ENCODE results near the gene SNRPB2. TPM values are rescaled to one million over a fixed set of nuclear protein-coding genes. Genes with fewer than 3 reads are reported as not detected.

The SNRPB2 gene
- polyA plus RNA-seq, 1 donor from 2014 or later, result 302 TPM

DNA sequence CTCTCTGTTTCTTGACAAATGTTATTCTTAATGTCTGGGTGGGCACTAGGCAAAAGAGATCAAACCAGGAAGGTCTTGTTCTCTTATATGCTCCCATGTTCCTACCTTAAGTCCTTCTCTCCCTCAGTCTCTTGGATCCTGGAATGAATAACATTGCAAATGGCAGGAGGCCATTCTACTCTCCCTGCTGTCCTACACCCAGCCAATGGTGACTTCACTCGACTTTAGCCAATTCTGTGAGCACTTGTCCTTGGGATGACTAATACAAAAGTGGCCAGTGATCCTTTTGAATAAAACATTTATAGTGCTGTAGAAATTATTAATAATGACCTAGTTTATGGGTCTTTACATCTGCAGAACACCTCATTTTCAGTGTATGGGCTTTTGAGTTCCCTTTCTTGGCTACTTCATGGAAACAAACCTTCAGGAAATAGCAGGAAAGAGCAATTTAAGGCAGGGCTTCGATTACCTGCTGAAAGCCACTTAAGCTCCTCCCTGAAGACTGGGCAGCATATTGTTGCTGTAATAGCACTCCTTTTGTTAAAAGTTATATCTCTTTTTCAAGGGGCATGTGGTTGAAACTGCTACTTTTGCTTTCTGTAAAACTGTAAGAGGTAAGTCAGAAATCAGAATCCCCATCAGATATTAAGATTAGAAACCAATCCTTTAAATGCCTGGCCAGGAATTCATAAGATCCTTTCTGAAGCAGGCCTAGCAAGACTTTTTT, 28.8 kb downstream of the SNRPB2 start:
- no peak overlapping the region for H3K4me3 ChIP-seq (ENCODE audit: low read length)
- no peaks in the 10 kb centered on the region for H3K79me2 ChIP-seq (replicated peaks; ENCODE audit: insufficient read depth, low read length)
- H3K27me3 ChIP-seq (ENCODE audit: insufficient read depth, low read depth, low read length), result no peaks in the 10 kb centered on the region
- no peaks in the 10 kb centered on the region for H3K36me3 ChIP-seq (ENCODE audit: insufficient read depth, low read length)
- no peak overlapping the region for H3K9ac ChIP-seq (ENCODE audit: low read length)
- H3K4me2 ChIP-seq (ENCODE audit: low read length), result no peak overlapping the region
- no peaks in the 10 kb centered on the region for H3F3A ChIP-seq (ENCODE audit: insufficient read depth, low read length, poor library complexity, severe bottlenecking)
- H4K20me1 ChIP-seq (ENCODE audit: insufficient read depth), result no peaks in the 10 kb centered on the region
- no peaks in the 10 kb centered on the region for H3K9me3 ChIP-seq (ENCODE audit: low read length)
- no peaks in the 10 kb centered on the region for H3K9me2 ChIP-seq (ENCODE audit: insufficient read depth, low read length)
- TF ChIP-seq MXI1 (conservative IDR thresholded peaks at IDR 0.05; ENCODE audit: poor library complexity, severe bottlenecking) (no peak), EP300 (conservative IDR thresholded peaks at IDR 0.05; ENCODE audit: poor library complexity, severe bottlenecking) (no peak), RAD21 (conservative IDR thresholded peaks at IDR 0.05) (no peak), POLR2AphosphoS5 (IDR thresholded peaks at IDR 0.05) (no peak), TAF1 (IDR thresholded peaks at IDR 0.05; ENCODE audit: low read depth) (no peak), SMC3 (conservative IDR thresholded peaks at IDR 0.05; ENCODE audit: poor library complexity) (no peak), EZH2 (IDR thresholded peaks at IDR 0.05; ENCODE audit: borderline replicate concordance, insufficient read depth, low read length, poor library complexity, severe bottlenecking) (no peak)
- TF ChIP-seq, protein P1, sequence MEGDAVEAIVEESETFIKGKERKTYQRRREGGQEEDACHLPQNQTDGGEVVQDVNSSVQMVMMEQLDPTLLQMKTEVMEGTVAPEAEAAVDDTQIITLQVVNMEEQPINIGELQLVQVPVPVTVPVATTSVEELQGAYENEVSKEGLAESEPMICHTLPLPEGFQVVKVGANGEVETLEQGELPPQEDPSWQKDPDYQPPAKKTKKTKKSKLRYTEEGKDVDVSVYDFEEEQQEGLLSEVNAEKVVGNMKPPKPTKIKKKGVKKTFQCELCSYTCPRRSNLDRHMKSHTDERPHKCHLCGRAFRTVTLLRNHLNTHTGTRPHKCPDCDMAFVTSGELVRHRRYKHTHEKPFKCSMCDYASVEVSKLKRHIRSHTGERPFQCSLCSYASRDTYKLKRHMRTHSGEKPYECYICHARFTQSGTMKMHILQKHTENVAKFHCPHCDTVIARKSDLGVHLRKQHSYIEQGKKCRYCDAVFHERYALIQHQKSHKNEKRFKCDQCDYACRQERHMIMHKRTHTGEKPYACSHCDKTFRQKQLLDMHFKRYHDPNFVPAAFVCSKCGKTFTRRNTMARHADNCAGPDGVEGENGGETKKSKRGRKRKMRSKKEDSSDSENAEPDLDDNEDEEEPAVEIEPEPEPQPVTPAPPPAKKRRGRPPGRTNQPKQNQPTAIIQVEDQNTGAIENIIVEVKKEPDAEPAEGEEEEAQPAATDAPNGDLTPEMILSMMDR (IDR thresholded peaks at IDR 0.05; ENCODE audit: poor library complexity, severe bottlenecking), result no peak
- TF ChIP-seq, protein P2, sequence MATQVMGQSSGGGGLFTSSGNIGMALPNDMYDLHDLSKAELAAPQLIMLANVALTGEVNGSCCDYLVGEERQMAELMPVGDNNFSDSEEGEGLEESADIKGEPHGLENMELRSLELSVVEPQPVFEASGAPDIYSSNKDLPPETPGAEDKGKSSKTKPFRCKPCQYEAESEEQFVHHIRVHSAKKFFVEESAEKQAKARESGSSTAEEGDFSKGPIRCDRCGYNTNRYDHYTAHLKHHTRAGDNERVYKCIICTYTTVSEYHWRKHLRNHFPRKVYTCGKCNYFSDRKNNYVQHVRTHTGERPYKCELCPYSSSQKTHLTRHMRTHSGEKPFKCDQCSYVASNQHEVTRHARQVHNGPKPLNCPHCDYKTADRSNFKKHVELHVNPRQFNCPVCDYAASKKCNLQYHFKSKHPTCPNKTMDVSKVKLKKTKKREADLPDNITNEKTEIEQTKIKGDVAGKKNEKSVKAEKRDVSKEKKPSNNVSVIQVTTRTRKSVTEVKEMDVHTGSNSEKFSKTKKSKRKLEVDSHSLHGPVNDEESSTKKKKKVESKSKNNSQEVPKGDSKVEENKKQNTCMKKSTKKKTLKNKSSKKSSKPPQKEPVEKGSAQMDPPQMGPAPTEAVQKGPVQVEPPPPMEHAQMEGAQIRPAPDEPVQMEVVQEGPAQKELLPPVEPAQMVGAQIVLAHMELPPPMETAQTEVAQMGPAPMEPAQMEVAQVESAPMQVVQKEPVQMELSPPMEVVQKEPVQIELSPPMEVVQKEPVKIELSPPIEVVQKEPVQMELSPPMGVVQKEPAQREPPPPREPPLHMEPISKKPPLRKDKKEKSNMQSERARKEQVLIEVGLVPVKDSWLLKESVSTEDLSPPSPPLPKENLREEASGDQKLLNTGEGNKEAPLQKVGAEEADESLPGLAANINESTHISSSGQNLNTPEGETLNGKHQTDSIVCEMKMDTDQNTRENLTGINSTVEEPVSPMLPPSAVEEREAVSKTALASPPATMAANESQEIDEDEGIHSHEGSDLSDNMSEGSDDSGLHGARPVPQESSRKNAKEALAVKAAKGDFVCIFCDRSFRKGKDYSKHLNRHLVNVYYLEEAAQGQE (IDR thresholded peaks at IDR 0.05; ENCODE audit: borderline replicate concordance), result no peak
- H3K27ac ChIP-seq (ENCODE audit: low read length), result no peak overlapping the region
- no peak overlapping the region for H2AFZ ChIP-seq (ENCODE audit: low read depth, low read length)

DNA sequence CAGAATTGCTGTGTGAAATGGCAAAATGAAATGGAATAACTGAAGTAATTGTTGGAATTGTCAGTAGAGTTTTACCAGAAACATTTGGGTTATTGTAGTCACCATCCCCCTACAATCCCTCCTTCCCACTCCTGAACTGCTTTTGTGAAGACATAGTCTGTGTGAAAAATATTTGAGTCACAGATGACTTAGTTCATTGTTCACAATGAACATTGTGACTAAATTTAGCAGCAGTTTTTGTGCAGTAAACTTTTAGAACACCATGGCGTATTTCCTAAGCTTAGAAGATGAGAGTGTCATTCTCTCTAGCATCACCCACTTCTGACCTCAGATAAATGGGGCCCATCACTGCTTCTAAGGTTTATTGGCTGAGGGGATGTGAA, 29.3 kb downstream of the SNRPB2 start:
- H3K4me3 ChIP-seq (ENCODE audit: low read length), result no peak overlapping the region
- no peaks in the 10 kb centered on the region for H3K9me2 ChIP-seq (ENCODE audit: insufficient read depth, low read length)
- no peak overlapping the region for H3K4me2 ChIP-seq (ENCODE audit: low read length)
- H3K9ac ChIP-seq (ENCODE audit: low read length), result no peak overlapping the region
- no peak overlapping the region for H2AFZ ChIP-seq (ENCODE audit: low read depth, low read length)
- H3F3A ChIP-seq (ENCODE audit: insufficient read depth, low read length, poor library complexity, severe bottlenecking), result no peaks in the 10 kb centered on the region
- no peaks in the 10 kb centered on the region for H3K9me3 ChIP-seq (ENCODE audit: low read length)
- H3K79me2 ChIP-seq (replicated peaks; ENCODE audit: insufficient read depth, low read length), result no peaks in the 10 kb centered on the region
- H3K27me3 ChIP-seq (ENCODE audit: insufficient read depth, low read depth, low read length), result no peaks in the 10 kb centered on the region
- H4K20me1 ChIP-seq (ENCODE audit: insufficient read depth), result no peaks in the 10 kb centered on the region
- H3K27ac ChIP-seq (ENCODE audit: low read length), result no peak overlapping the region
- TF ChIP-seq POLR2AphosphoS5 (IDR thresholded peaks at IDR 0.05), result no peak
- TF ChIP-seq RAD21 (conservative IDR thresholded peaks at IDR 0.05), result no peak
- TF ChIP-seq, protein P2 (IDR thresholded peaks at IDR 0.05; ENCODE audit: borderline replicate concordance), result no peak
- TF ChIP-seq SMC3 (conservative IDR thresholded peaks at IDR 0.05; ENCODE audit: poor library complexity), result no peak
- TF ChIP-seq MXI1 (conservative IDR thresholded peaks at IDR 0.05; ENCODE audit: poor library complexity, severe bottlenecking), result no peak
- TF ChIP-seq EP300 (conservative IDR thresholded peaks at IDR 0.05; ENCODE audit: poor library complexity, severe bottlenecking), result no peak
- TF ChIP-seq EZH2 (IDR thresholded peaks at IDR 0.05; ENCODE audit: borderline replicate concordance, insufficient read depth, low read length, poor library complexity, severe bottlenecking), result no peak
- no peak for TF ChIP-seq TAF1 (IDR thresholded peaks at IDR 0.05; ENCODE audit: low read depth)
- TF ChIP-seq, protein P1 (IDR thresholded peaks at IDR 0.05; ENCODE audit: poor library complexity, severe bottlenecking), result no peak
- H3K36me3 ChIP-seq (ENCODE audit: insufficient read depth, low read length), result no peaks in the 10 kb centered on the region

Measured in neural cell (in vitro differentiated cells).